Stimulated activated CD4-positive, alpha-beta T cell treated with anti-CD3 and anti-CD28 coated beads, Interleukin-4, amount 100 ng/mL, for 4 hours (primary cell): Measurements from ENCODE around the gene VWA3A.

Experiments used
- DNase-seq, 2 experiments: peaks; one replicate each; pipeline ENCODE4 v3.0.0-alpha.2; 2020

Gene VWA3A

DNA sequence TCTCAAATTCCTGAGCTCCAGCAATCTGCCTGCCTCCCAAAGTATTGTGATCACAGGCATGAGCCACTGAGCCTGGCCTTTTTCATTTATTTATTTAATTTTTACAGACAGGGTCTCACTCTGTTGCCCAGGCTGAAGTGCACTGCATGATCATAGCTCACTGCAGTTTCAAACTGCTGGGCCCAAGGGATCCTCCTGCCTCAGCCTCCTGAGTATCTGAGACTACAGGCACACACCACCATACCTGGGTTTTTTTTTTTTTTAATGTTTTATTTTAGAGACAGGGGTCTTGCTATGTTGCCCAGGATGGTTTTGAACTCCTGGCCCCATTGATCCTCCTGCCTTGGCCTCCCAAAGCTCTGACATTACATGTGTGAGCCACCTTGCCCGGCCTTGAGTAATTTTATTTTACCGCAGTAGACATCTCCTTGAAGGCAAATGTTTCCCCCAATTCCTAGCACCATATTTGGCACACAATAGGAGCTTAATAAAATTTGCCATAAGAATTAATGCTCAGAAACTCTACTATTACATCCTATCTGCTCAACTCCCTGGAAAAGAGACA lies 111.8 kb downstream of the VWA3A start:
- DNase-seq: no peak

DNA sequence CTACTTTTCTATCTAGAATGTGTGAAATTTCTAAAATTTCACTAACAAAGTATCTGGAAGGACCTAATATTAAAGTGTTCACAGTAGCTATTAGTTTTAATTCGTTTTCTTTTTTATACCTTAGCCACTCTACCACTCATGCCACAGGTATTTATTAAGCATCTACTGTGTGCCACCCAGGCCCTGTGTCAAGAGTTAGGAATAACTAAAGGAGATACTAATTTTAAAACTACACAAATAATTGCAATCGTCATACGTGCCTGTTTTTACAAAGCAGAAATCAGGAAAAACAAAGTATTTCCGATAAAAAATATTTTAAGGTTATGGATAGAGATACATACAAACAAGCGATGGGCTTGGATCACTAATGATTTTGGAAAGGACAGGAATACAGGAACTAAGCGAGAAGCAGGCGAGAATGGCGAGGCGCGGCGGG lies 113.3 kb downstream of the VWA3A start:
- DNase-seq: no peak

DNA sequence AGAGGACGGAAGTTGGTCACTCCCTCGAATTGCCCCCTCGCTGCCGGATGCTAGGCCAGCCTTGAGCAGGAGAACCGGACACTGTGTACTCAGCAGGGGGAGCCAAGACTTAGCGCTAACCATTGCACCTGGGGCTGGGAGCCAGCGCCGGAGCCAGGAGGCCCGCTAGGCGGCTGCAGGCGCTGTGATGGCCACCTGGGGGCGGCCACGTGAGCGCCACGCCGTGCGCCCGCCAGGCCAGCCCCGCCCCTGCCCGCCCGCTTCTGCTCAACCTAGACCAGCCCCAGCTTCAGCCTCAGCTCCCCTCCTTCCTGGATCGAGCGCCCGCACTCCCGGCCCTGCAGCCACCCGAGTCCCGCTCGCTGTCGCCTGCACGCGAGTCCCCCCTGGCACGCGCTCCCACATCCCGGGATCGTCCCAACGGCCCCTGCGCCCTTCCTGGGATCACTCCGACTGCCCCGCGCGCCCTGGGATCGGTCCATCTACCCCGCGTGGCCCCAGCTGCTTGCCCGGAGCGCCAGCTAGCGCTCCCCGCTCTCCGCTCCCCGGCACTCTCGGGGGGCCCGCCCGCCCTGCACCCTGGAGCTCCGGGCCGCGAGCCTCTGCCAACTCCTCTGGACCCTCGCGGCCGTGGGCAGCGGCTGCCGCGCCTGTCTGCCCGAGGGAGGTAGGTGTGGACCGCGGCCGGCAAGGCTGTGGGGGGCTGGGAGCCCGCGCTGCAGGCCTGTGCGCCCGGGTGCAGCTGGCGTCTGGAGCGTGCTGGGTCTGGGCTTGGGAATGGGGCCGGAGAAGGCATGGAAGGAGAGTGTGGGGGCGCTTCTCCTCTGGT lies 113.9 kb downstream of the VWA3A start, which contains the start of gene EEF2K:
EEF2K (plus strand) TSS at position 266 of the 829 bp plus-strand sequence. CDS start 19,452 bp downstream, outside the sequence.
- DNase-seq: peak; percentile 77 to 87
